ENCODE measurements around the gene MED27. TPM values are rescaled to one million over a fixed set of nuclear protein-coding genes. Genes with fewer than 3 reads are reported as not detected.

Gene MED27
- polyA plus RNA-seq, 1 donor: 12.6 TPM

GRCh38 chr9:132031467-132032237, 48.0 kb downstream of the MED27 start:
- Histone ChIP-seq H3K9me3 (ENCODE audit: control insufficient read depth, low read depth, low read length) (no peaks in the 10 kb centered on the region), H3K36me3 (ENCODE audit: control insufficient read depth, insufficient read depth, low read length) (no peaks in the 10 kb centered on the region), H3K4me1 (ENCODE audit: control insufficient read depth, insufficient read depth, low read length) (peaks cover 5% of the 10 kb centered on the region), H3K4me3 (ENCODE audit: low read length) (no peak overlapping the region), H3K27ac (ENCODE audit: low read length) (no peak overlapping the region), H3K27me3 (ENCODE audit: control insufficient read depth, insufficient read depth, low read length) (no peaks in the 10 kb centered on the region)
- DNase-seq: no peak
- no CpG with 5 or more reads among the region's 10 CpGs for WGBS (ENCODE audit: insufficient coverage, low lambda C conversion rate)

- H3K9me3 ChIP-seq (ENCODE audit: control insufficient read depth, low read depth, low read length): no peaks in the 10 kb centered on the region
- 100% methylated on average over 1 of the region's 3 CpGs for WGBS (ENCODE audit: insufficient coverage, low lambda C conversion rate)
- no peak overlapping the region for H3K4me3 ChIP-seq (ENCODE audit: low read length)
- peaks cover 5% of the 10 kb centered on the region for H3K4me1 ChIP-seq (ENCODE audit: control insufficient read depth, insufficient read depth, low read length)
- H3K36me3 ChIP-seq (ENCODE audit: control insufficient read depth, insufficient read depth, low read length): no peaks in the 10 kb centered on the region
- no peaks in the 10 kb centered on the region for H3K27me3 ChIP-seq (ENCODE audit: control insufficient read depth, insufficient read depth, low read length)
- DNase-seq: no peak
- H3K27ac ChIP-seq (ENCODE audit: low read length): no peak overlapping the region
Measured at GRCh38 chr9:132030626-132031325, 48.9 kb downstream of the MED27 start.

GRCh38 chr9:132027752-132028663, 51.7 kb downstream of the MED27 start:
- WGBS (ENCODE audit: insufficient coverage, low lambda C conversion rate): no CpG with 5 or more reads among the region's 7 CpGs
- Histone ChIP-seq H3K36me3 (ENCODE audit: control insufficient read depth, insufficient read depth, low read length) (no peaks in the 10 kb centered on the region), H3K4me3 (ENCODE audit: low read length) (no peak overlapping the region), H3K27me3 (ENCODE audit: control insufficient read depth, insufficient read depth, low read length) (no peaks in the 10 kb centered on the region), H3K27ac (ENCODE audit: low read length) (no peak overlapping the region), H3K4me1 (ENCODE audit: control insufficient read depth, insufficient read depth, low read length) (no peaks in the 10 kb centered on the region), H3K9me3 (ENCODE audit: control insufficient read depth, low read depth, low read length) (no peaks in the 10 kb centered on the region)
- no peak for DNase-seq

- Histone ChIP-seq H3K27ac (ENCODE audit: low read length) (no peak overlapping the region), H3K36me3 (ENCODE audit: control insufficient read depth, insufficient read depth, low read length) (no peaks in the 10 kb centered on the region), H3K4me1 (ENCODE audit: control insufficient read depth, insufficient read depth, low read length) (no peaks in the 10 kb centered on the region), H3K27me3 (ENCODE audit: control insufficient read depth, insufficient read depth, low read length) (no peaks in the 10 kb centered on the region), H3K9me3 (ENCODE audit: control insufficient read depth, low read depth, low read length) (no peaks in the 10 kb centered on the region), H3K4me3 (ENCODE audit: low read length) (no peak overlapping the region)
- no peak for DNase-seq
- no CpG with 5 or more reads among the region's 12 CpGs for WGBS (ENCODE audit: insufficient coverage, low lambda C conversion rate)
Measured at GRCh38 chr9:132026932-132027585, 52.6 kb downstream of the MED27 start.

- Histone ChIP-seq H3K27me3 (ENCODE audit: control insufficient read depth, insufficient read depth, low read length) (no peaks in the 10 kb centered on the region), H3K27ac (ENCODE audit: low read length) (no peak overlapping the region), H3K4me3 (ENCODE audit: low read length) (no peak overlapping the region), H3K9me3 (ENCODE audit: control insufficient read depth, low read depth, low read length) (no peaks in the 10 kb centered on the region), H3K36me3 (ENCODE audit: control insufficient read depth, insufficient read depth, low read length) (no peaks in the 10 kb centered on the region), H3K4me1 (ENCODE audit: control insufficient read depth, insufficient read depth, low read length) (peaks cover 4% of the 10 kb centered on the region)
- no peak for DNase-seq
- WGBS (ENCODE audit: insufficient coverage, low lambda C conversion rate): 100% methylated on average over 1 of the region's 3 CpGs
Measured at GRCh38 chr9:132025766-132026165, 53.9 kb downstream of the MED27 start.

- no peak overlapping the region for H3K27ac ChIP-seq (ENCODE audit: low read length)
- H3K4me1 ChIP-seq (ENCODE audit: control insufficient read depth, insufficient read depth, low read length): peaks cover 11% of the 10 kb centered on the region
- H3K9me3 ChIP-seq (ENCODE audit: control insufficient read depth, low read depth, low read length): no peaks in the 10 kb centered on the region
- no peaks in the 10 kb centered on the region for H3K27me3 ChIP-seq (ENCODE audit: control insufficient read depth, insufficient read depth, low read length)
- H3K4me3 ChIP-seq (ENCODE audit: low read length): no peak overlapping the region
- peak in 1 of 2 donors; percentile 22 for DNase-seq
- H3K36me3 ChIP-seq (ENCODE audit: control insufficient read depth, insufficient read depth, low read length): no peaks in the 10 kb centered on the region
- 67% methylated on average over 1 of the region's 7 CpGs for WGBS (ENCODE audit: insufficient coverage, low lambda C conversion rate)
Measured at GRCh38 chr9:132024589-132024988, 55.1 kb downstream of the MED27 start.

GRCh38 chr9:132023419-132024180, 56.1 kb downstream of the MED27 start:
- Histone ChIP-seq H3K9me3 (ENCODE audit: control insufficient read depth, low read depth, low read length) (no peaks in the 10 kb centered on the region), H3K27ac (ENCODE audit: low read length) (no peak overlapping the region), H3K36me3 (ENCODE audit: control insufficient read depth, insufficient read depth, low read length) (no peaks in the 10 kb centered on the region), H3K4me3 (ENCODE audit: low read length) (no peak overlapping the region), H3K27me3 (ENCODE audit: control insufficient read depth, insufficient read depth, low read length) (no peaks in the 10 kb centered on the region), H3K4me1 (ENCODE audit: control insufficient read depth, insufficient read depth, low read length) (peaks cover 21% of the 10 kb centered on the region)
- DNase-seq: no peak
- WGBS (ENCODE audit: insufficient coverage, low lambda C conversion rate): 67% methylated on average over 1 of the region's 5 CpGs

GRCh38 chr9:132020820-132021510, 58.7 kb downstream of the MED27 start:
- H3K27me3 ChIP-seq (ENCODE audit: control insufficient read depth, insufficient read depth, low read length): no peaks in the 10 kb centered on the region
- no peak overlapping the region for H3K4me3 ChIP-seq (ENCODE audit: low read length)
- no peaks in the 10 kb centered on the region for H3K36me3 ChIP-seq (ENCODE audit: control insufficient read depth, insufficient read depth, low read length)
- DNase-seq: peak in 1 of 2 donors; percentile 12
- H3K27ac ChIP-seq (ENCODE audit: low read length): peak overlapping the region; percentile 65
- H3K4me1 ChIP-seq (ENCODE audit: control insufficient read depth, insufficient read depth, low read length): peaks cover 27% of the 10 kb centered on the region
- no peaks in the 10 kb centered on the region for H3K9me3 ChIP-seq (ENCODE audit: control insufficient read depth, low read depth, low read length)
- WGBS (ENCODE audit: insufficient coverage, low lambda C conversion rate): 0% methylated on average over 2 of the region's 4 CpGs

GRCh38 chr9:132020272-132020671, 59.4 kb downstream of the MED27 start:
- H3K4me1 ChIP-seq (ENCODE audit: control insufficient read depth, insufficient read depth, low read length): peaks cover 27% of the 10 kb centered on the region
- peak overlapping the region; percentile 65 for H3K27ac ChIP-seq (ENCODE audit: low read length)
- no peaks in the 10 kb centered on the region for H3K27me3 ChIP-seq (ENCODE audit: control insufficient read depth, insufficient read depth, low read length)
- DNase-seq: peak; percentile 90 to 94
- no peak overlapping the region for H3K4me3 ChIP-seq (ENCODE audit: low read length)
- WGBS (ENCODE audit: insufficient coverage, low lambda C conversion rate): no CpG with 5 or more reads among the region's 2 CpGs
- no peaks in the 10 kb centered on the region for H3K9me3 ChIP-seq (ENCODE audit: control insufficient read depth, low read depth, low read length)
- no peaks in the 10 kb centered on the region for H3K36me3 ChIP-seq (ENCODE audit: control insufficient read depth, insufficient read depth, low read length)

Measured in large intestine (tissue), 3 donors.